HG03469 (cell line): ENCODE measurements around the gene KDELR1.
"Not testable (repeated sequence)": the region's sequence is repeated elsewhere in the genome, so short reads cannot be mapped to it uniquely, and the experiment has no call there.

Experiments
- ATAC-seq: cut with Tn5 transposase; IDR thresholded peaks from one replicate; pipeline ENCODE4 v1.9.1; 2021; ENCODE audit warnings: mild to moderate bottlenecking, moderate library complexity, moderate number of reproducible peaks; ENCODE audit not compliant: unreplicated experiment

The KDELR1 gene

DNA sequence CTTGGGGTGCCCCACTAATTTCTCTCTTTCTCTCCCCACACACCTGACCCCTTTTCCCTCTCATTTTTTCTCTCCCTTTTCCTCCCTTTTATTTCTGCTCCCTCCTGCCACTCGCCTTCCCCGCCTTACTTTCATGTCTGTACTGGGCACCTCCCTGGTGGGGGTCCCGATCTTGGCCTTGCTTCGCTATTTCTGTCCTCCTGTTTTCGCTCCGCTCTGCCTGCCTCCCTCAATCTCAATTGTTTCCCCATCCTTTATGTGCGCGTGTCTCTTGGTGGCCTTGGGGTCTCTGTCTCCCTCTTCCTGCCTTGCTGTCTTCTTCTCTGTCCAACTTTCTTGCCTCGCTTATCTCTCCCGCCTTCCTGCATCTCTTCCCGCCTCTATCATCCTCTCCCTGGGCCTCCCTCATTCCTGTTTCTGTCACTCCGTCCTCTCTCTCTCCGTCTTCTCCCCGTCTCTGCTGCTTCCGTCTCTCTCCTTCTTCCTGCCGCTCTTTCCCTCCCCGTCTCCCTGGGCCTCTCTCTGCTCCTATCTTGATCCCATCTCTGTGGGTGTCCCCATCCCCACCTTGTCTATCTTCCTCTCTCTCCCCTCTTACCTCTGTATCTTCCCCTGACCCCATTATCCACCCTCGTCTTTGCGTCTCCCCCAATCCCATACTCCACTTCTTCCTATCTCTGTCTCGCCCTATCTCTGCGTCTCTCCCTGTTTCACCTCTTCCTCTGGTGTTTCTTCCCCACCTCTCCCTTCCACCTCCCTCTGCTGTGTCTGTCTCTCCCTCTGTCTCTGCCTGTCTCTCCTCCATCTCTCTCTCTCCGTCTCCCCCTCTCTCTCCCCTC, 6.1 kb upstream of the KDELR1 start:
- no peak for ATAC-seq

DNA sequence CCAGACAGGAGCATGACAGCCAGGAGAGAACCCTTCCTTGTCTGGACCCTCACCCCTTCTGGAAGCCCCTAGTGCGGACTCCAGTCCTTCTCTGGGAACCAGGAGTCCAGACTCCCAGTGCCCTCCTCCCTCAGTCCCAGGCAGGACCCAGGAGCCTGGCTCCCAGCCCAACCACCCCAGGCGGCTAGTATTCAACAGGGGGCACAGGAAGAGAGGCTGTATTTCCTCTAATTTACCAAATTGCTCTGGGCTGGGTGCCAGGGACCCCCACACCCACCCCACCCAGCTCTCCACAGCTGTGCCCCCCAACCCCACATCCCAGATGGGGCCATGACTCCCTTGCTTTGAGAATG, 5.4 kb upstream of the KDELR1 start:
- no peak for ATAC-seq

DNA sequence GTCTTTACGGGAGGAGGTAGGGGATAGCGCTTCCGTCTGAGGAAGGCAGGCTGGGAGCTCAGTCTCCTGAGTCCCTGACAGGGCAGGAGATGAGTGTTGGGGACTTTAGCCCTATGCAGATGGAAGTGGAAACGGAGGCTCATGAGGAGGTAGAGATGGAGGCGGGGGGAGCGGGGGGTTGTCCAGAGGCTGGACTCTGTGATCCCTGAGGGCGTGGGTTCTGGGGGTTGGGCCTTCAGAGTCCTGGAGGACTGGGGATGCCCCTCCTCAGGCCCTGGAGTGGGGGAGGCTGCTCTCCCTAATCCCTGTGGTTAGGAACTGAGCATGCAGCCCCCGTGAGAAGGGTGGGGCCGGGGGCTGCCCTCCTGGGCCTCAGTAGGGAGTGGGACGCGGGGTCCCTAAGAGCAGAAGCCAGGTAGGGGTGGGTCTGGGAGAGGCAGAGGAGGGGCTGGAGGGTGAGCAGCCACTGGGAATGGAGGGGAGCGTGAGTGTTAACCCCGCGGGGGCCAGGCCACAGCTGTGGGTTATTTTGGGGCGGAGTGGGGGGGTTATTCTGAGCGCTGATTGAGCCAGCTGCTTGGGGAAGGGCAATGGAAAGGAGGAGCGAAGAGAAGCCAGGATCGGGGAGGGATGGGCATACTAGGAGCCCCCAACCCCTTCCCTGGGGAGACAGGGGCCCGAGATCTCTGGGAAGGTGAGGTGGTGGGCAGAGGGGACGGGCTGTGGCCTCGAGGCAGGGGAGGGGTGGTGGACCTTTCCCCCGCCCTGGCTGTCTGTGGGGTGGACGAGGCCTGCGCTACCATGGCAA, 4.9 kb upstream of the KDELR1 start:
- no peak for ATAC-seq

DNA sequence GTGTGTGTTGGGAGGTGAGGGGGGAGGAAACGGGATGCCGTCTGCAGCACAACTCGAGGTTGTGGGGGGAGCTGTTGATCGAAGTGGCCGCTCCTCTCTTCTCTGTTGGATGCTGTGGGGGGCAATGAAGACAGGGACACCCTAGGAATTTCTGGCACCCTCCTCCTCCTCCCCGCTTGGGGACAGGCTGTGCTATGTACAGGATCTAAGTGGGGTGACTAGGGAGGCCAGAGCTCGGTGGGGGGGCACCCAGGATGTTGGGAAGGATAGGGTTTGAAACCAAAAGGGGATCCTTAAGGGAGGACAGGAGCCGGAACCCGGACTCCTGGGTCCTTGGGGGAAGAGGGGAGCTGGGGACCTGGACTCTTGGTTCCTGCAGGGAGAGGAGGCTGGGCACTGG, 4.1 kb upstream of the KDELR1 start:
- no peak for ATAC-seq

DNA sequence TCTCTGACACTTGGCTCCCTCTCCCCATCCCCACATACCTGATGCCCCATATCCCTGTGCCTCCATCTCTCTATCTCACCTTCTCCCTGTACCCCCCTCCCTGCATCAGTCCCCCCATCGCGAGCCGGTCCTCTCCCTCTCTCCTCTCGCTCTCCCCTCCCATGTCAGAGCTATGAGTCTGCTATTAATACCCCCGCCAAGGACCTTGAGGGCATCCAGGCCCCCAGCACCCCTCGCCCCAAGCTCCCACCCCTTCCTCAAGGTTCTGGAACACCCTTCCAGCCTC, 3.8 kb upstream of the KDELR1 start:
- no peak for ATAC-seq

DNA sequence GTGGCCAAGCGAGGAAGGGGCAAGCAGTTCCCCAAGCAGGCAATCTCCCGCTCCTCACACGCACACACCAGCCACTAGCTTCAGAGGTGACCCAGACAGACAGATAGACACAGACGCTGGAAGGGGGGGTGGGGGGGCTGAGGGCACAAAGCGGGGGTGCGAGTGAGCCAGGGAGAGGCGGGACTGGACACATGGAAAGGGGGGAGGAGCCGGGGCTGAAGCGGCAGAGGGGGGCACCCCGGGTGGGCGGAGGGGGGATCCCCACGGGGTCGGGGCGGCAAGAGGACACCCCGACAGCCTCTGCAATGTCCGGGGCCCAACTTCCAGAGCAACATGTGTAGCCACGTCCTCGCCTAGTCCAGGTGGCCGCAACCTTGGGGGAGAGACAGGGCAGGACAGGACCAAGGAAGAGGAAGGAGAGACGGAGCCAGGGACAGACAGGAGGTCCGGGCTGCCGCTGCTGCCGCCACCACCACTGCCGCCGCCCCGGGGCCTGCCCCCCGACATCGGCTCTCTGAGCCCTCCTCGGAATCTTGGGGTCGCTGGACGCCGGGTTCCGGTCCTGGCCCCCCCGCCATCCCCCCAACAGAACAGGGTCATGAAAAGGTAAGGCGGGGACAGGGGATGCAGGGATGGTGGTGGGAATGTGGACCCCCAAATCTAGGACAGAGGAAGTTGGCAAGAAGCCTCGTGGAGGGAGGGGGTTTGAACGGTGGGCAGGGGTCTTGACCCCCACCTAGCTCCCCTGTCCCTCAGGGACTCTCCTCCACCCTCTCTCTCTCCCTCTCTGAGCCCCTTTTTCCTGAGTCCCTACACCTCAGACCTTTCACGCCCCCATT, 3.2 kb upstream of the KDELR1 start:
- ATAC-seq = no peak

DNA sequence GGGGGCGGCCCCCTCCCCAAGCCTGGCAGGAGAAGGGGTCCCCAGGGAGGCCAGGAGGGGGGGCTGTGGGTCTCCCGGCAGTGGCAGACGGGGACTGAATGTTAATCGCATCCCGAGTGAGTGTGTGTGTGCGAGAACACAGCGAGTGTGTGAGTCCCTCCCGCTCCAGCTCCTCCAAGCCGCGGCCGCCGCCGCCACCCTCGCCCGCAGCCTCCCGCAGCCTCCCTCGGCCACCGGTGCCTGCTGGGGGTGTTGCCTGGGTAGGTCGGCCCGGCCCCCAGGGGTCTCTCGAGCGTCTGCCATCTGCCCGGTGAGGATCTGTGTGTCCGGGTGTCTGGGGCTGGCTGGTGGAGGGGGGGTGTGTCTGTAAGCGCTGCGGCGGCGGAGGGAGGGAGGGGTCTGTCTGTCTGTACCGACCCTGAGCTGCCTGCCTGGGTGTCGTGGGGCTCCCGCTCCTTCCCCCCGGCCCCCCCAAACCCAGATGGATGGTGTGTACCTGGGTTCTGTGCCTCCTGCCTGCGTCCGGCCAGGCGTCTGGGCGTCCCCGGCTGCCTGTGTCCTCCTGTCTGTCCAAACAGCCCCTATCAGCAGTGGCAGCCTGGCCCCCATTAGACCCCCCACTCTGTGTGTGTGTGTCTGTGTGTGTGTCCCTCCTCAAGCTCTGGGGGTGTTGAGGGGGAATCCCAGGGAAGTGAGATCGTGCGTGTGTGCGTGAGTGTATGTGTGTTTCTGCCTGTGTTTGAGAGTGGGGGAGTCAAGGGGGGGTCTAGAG, 2.4 kb upstream of the KDELR1 start, which contains the start of gene GRIN2D:
GRIN2D (plus strand) TSS at position 110 of the 772 bp plus-strand sequence. CDS start 4,725 bp downstream, outside the sequence.
- ATAC-seq = no peak

DNA sequence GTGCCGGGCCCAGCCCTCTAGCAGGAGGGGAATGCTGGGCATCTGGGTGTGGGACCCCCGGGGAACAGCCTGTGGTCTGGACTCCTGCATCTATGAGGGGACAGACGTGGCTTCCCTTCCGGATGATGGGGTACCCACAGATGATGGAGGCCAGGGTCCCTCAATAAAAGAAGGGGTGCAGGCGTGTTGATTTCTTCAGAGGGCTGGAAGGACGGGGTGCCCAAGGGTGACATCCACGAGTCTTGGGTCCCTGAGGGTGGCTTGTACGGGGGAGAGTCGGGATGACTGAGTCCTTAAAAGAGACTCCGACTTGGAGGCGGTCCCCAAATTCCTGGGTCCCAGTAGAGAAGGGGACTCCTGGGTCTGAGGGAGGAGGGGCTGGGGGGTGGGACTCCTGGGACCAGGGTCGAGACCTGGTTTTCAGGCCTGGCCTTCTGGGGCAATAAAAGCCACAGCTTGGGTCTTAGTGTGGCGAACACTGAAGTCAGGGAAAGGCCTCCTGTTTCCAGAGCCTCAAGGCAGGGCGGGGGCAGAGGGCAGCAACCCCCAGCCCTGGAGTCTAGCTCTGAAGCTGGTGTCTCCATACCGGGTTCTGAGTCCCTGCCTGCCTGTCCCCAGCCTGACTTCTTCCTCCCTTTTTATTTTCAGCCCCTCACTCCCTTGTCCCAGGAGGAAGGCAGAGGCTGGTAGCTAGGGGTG, 1.7 kb upstream of the KDELR1 start:
- no peak for ATAC-seq

DNA sequence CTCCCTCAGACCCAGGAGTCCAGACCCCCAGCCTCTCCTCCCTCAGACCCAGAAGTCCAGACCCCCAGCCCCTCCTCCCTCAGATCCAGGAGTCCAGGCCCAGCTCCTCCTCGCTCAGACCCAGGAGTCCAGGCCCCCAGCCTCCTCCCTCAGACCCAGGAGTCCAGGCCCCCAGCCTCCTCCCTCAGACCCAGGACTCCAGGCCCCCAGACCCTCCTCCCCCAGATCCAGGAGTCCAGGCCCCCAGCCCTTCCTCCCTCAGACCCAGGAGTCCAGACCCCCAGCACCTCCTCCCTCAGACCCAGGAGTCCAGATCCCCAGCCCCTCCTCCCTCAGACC, 624 bp upstream of the KDELR1 start:
- ATAC-seq = not testable (repeated sequence)

DNA sequence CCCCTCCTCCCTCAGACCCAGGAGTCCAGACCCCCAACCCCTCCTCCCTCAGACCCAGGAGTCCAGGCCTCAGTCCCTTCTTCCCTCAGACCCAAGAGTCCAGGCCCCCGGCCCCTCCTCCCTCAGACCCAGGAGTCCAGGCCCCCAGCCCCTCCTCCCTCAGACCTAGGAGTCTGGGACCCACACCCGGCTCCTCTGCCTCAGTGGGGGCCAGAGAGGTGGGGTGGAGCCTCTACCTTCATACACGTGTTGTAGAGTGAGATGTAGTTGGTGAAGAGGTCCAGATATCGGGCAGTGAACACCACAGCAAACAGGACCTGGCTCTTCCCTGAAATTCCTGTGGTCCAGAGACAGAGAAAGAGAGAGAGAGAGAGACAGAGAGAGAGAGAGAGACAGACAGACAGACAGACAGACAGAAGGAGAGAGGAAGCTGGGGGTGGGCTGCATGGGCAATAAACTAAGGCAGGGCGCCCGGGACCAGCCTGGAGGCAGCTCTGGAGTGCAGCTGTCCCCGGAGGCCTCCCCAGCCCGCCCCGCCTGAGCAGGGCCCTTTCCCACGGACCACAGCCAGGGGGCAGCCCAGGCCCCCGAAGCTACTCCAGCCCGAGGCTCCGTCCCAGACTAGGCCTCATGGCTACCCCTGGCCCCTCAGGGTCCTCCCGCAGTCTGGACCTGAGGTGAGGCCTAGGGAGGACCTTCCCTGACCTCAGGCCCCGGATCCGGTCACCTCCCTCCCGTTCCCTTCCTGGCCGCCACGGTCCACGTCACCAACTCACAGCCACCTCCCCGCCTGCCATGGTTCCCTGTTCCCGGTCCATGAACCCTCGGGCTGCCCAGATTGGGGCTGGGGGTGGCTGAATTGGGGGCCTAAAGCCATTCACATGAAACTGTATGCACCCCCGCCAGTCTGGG, 907 bp downstream of the KDELR1 start:
- no peak for ATAC-seq

DNA sequence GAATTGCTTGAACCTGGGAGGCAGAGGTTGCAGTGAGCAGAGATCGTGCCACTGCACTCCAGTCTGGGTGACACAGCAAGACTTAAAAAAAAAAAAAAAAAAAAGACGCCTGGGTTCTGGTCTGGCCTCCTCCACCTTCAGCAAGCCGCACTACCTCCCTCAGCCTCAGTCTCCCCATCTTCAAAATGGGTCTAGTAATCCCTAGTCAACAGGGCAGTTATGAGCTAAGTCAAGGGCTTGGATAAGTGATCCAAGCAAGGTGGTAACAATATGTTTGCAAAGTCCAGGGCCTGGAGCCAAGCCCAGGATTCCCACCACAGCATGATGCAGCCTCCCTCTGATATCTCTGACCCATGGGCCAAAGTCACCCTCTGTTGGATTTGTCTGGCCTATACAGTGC, 4.4 kb downstream of the KDELR1 start:
- ATAC-seq = no peak

DNA sequence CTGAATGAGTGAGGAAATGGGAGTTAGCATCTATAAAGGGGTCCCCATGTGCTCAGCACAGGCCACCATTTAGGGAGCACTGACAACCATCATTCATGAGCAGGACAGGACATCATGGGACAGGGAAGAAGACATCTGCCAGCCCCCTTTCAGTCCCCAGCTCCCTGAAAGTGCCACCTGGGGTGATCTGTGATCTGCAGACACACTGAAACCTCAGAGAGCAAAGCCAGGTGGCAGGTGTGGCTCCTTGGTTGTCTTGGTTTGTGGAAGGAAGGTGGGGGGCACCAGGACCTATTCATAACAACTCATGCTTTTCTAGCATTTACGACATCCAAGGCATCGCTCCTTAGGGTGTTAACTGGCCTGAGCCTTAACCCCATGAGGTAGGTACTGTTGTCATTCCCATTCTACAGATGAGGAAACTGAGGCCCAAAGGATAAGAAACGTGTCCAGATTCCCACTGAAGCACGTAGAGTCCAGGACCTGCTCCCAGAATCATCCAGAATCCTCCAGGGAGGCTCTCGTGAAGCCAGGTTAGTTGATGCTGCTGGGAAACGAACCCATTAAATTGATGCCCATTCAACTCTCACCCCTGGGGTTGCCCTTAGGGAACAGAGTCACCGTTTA, 5.8 kb downstream of the KDELR1 start:
- no peak for ATAC-seq

DNA sequence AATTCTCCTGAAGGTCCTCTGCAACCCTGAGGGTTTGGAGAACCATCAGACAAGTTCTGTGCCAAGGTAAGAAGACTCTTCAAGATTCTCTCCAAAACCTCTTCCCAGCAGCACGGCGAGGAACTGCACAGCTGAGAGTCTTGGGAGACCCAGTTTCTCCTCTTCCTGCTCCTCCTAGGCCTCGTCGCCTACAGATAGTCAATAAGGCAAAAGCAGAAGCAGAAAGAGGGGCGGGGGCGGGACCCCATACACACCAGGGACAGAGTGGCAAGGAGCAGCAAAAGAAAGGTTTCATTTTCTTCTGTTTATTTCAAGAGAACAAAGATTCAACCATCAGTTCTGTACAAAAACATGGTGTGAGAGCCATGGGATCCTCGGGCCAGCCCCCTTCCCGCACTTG, 9.1 kb downstream of the KDELR1 start:
- no peak for ATAC-seq

DNA sequence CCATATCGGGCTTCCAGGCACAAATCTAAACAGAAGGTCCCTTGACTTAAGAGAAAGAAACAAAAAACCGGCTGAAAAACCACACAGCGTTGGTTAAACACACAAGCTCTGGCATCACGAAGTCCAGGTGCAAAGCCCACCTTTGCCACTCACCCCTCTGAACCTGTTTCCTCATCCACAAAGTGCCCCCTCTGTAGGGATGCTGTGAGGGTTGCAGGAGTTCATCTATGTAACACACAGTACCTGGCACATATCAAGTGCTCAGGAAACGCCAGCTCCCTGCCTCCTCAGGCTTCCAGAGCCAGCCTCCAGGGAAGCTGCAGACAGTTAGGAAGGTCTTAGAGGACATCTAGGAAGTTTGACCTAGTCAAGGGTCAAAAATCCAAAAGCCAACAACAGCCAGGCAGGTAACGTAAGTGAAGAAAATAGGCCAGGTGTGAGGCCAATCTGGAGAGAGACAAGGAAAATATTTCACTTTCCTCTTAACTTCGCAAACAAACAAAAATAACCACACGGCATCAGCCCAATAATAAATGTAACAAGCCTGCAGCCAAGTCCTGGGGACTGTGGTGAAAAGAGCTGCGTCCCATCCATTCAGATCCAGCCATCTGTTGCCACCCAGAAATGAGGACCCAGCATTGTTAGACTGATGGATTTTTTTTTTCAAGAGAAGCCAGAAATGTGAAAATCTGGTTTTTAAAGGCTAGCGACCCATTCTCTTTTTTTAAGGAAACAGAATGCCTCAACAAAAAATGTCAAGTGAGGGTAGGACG, 10.0 kb downstream of the KDELR1 start:
- no peak for ATAC-seq

DNA sequence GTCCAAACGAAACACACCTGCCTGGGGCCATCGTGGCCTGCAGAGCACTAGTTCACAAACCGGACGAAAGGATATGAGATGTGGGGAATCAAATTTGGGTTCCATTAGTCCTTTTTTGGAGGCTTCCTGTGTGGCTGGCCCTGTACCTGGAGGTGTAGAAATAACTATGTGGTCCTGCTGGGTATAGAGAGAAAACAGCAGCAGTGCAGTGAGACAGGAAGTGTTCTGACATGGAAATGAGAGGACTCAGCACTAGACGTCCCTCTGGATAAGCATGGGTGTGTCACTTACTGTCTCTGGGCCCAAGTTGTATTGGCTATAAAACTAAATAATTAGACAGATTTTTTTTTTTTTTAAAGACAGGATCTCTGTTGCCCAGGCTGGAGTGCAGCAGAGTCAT, 12.3 kb downstream of the KDELR1 start:
- ATAC-seq = no peak

DNA sequence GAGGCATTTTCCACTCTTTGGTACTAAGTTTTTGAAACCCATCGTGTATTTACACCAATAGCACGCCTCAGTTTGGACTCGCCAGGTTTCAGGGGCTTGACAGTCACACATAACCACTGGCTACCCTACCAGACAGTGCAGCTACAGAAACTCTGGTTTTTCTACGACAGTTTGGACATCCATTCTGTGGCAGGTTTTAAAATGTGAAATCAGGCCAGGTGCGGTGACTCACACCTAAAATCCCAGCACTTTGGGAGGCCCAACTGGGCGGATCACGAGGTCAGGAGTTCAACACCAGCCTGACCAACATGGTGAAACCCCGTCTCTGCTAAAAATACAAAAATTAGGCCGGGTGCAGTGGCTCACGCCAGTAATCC, 13.2 kb downstream of the KDELR1 start:
- ATAC-seq = no peak

DNA sequence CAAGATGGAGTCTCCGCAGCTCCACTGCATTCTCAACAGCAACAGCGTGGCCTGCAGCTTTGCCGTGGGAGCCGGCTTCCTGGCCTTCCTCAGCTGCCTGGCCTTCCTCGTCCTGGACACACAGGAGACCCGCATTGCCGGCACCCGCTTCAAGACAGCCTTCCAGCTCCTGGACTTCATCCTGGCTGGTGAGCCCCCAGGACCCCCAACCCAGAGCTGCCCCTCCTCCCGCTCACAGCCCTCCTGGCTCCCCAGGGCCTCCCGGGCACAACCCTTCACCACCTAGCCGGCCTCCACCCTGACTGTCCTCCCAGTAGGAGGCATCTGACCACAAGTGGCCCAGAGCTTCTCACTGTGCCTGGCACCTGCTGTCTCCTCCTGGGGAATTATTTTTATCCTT, 17.8 kb downstream of the KDELR1 start:
- ATAC-seq = no peak

DNA sequence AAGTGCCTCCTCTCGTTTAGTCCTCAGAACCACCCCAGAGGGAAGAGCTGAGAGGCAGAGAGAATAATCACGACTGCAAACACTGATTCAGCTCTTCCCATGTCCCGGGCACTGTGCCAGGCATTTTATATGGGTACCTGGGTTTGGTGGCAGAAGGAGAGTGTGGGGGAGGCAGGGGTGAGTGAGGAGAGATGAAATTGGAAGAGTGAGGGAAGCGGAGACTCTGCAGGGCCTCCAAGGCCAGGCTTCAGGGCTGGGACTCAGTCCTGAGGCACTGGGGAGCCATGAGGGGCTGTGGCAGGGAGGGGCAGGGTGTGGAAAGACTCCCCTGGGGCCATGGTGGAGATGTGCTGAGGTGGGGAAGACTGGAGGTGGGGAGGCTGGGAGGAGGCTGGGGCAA, 18.4 kb downstream of the KDELR1 start:
- no peak for ATAC-seq
